HepG2 (cell line): ENCODE results near the gene ALDH3B2. TPM values are rescaled to one million over a fixed set of nuclear protein-coding genes. Genes with fewer than 3 reads are reported as not detected.

Experiments
- CBX1 ChIP-seq: IDR thresholded peaks from one replicate; pipeline ENCODE4 v1.6.1; 2016; ENCODE audit warnings: antibody characterized with exemption, low read depth
- NFKB2 ChIP-seq: sonication (generic); formaldehyde crosslinking; IDR thresholded peaks from 2 replicates; pipeline ENCODE4 v1.4.0; 2020; ENCODE audit warnings: missing genetic modification reagents, borderline replicate concordance
- SNAPC2 ChIP-seq: sonication (generic); formaldehyde crosslinking; IDR thresholded peaks from 2 replicates; pipeline ENCODE4 v1.8.1; 2022; ENCODE audit warnings: mild to moderate bottlenecking, missing genetic modification reagents
- U2AF2 ChIP-seq: fragments of 200-400 bp; formaldehyde crosslinking; IDR thresholded peaks from 2 replicates; pipeline ENCODE4 v1.6.1; 2017; ENCODE audit warnings: low read depth, mild to moderate bottlenecking, low read length
- ZNF235 ChIP-seq: sonication (generic); formaldehyde crosslinking; IDR thresholded peaks from 2 replicates; pipeline ENCODE4 v1.8.1; 2023; ENCODE audit warnings: mild to moderate bottlenecking, missing genetic modification reagents, borderline replicate concordance
- ZNF451 ChIP-seq: sonication (generic); formaldehyde crosslinking; IDR thresholded peaks from 2 replicates; pipeline ENCODE4 v1.5.0; 2020; ENCODE audit warnings: mild to moderate bottlenecking, missing genetic modification reagents
- ZNF552 ChIP-seq: sonication (generic); formaldehyde crosslinking; IDR thresholded peaks from 2 replicates; pipeline ENCODE4 v1.9.0; 2022; ENCODE audit warnings: missing genetic modification reagents, mild to moderate bottlenecking, borderline replicate concordance
- ZSCAN25 ChIP-seq: sonication (generic); formaldehyde crosslinking; IDR thresholded peaks from 2 replicates; pipeline ENCODE4 v1.8.0; 2022; ENCODE audit warnings: mild to moderate bottlenecking, missing genetic modification reagents
- polyA plus RNA-seq, 8 experiments: library from polyadenylated mRNA; depleted of rRNA in 3 of 8; stranded (reverse) in 7 of 8; unstranded in 1 of 8; fragments of >200 nt; fragmentation: Illumina TruSeq in 4 of 8; extraction: Trizol in 4 of 8; gene quantifications; 2 replicates each; pipeline versions ENCODE4 v1.2.1 to v1.2.3, GENCODE V29; 2011 to 2016; ENCODE audit warnings: low read depth in 4 of 8, missing spikeins in 1 of 8, mixed read lengths in 1 of 8; ENCODE audit not compliant: insufficient read depth in 1 of 8
- total RNA-seq, 5 experiments: library from RNA; depleted of rRNA; stranded (reverse); fragments of >200 nt; fragmentation: Illumina TruSeq; extraction: Trizol; gene quantifications; 2 replicates each; pipeline ENCODE4 v1.2.3, GENCODE V29; 2016; ENCODE audit warnings: low read depth in 1 of 5
- TF ChIP-seq, protein P1 (sequence below): sonication (generic); formaldehyde crosslinking; conservative IDR thresholded peaks from 2 replicates; pipeline ENCODE4 v1.5.0; 2020; ENCODE audit warnings: missing genetic modification reagents
- TF ChIP-seq, protein P2 (sequence below): sonication (generic); formaldehyde crosslinking; IDR thresholded peaks from 2 replicates; pipeline ENCODE4 v1.5.1; 2020; ENCODE audit warnings: mild to moderate bottlenecking, missing genetic modification reagents, moderate library complexity
- TF ChIP-seq, protein P3 (sequence below): sonication (generic); formaldehyde crosslinking; IDR thresholded peaks from 2 replicates; pipeline ENCODE4 v1.8.1; 2023; ENCODE audit warnings: missing genetic modification reagents, inconsistent platforms, borderline replicate concordance
- TF ChIP-seq, protein P4 (sequence below): sonication (generic); formaldehyde crosslinking; IDR thresholded peaks from 2 replicates; pipeline ENCODE4 v1.8.1; 2023; ENCODE audit warnings: missing genetic modification reagents, mild to moderate bottlenecking, borderline replicate concordance
- TF ChIP-seq, protein P5 (sequence below): sonication (generic); formaldehyde crosslinking; IDR thresholded peaks from 2 replicates; pipeline ENCODE4 v1.4.0; 2020; ENCODE audit warnings: mild to moderate bottlenecking, missing genetic modification reagents

ALDH3B2 gene
- total and polyA plus RNA-seq, 2 of the 13 experiments (the other 11 are each of a cell fraction or from before 2014, with no cell fraction given): not detected

DNA sequence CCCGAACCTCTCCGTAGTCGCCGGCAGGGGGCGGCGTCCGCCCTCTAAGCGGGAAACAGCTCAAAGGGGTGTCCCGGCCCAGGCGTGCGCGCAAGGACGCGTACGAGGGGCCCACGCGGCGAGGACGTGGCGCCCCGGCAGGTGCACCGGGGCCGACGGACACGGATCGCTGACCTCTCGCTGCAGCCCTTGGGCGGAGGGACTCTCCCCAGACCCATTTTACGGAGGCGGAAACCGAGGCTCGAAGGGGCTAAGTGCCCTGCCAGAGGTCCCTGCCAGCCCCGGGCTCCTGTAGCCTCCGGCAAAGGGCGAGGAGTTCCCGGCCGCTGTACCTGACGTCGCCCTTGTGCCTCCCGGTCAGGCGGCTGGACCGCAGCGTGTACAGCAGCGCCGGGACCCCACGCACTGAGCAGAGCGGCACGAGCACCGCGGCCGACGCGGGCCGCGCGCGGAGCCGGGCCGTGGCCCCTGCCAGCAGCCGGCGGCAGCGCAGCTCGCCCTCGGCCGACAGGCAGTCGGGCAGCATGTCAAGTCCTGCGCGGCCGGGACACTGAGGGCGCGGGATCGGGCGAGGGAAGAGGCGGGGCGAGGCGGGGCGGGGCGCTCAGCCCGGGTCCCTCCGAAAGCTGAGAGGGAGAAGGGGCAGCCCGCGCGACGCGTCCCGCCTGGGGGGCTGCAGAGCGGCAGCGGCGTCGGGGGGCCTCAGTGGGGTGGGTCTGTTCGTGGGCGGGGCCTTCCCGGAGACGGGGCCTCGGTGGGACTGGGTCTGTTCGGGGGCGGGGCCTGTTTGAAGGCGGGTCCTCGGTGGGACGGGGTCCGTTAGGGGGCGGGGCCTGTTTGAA, 44.8 kb downstream of the ALDH3B2 start, which contains the start of gene NUDT8 (continued):
- TF ChIP-seq ZSCAN25 (CRISPR knock-in tag) (no peak), ZNF552 (no peak), CBX1 (peak; percentile 77), SNAPC2 (CRISPR knock-in tag) (no peak), U2AF2 (no peak), ZNF235 (CRISPR knock-in tag) (no peak), ZNF451 (peak; percentile 81), NFKB2 (CRISPR knock-in tag) (no peak; the same call in 1 of the 2 replicates)
- TF ChIP-seq, protein P1, sequence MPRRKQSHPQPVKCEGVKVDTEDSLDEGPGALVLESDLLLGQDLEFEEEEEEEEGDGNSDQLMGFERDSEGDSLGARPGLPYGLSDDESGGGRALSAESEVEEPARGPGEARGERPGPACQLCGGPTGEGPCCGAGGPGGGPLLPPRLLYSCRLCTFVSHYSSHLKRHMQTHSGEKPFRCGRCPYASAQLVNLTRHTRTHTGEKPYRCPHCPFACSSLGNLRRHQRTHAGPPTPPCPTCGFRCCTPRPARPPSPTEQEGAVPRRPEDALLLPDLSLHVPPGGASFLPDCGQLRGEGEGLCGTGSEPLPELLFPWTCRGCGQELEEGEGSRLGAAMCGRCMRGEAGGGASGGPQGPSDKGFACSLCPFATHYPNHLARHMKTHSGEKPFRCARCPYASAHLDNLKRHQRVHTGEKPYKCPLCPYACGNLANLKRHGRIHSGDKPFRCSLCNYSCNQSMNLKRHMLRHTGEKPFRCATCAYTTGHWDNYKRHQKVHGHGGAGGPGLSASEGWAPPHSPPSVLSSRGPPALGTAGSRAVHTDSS: no peak
- TF ChIP-seq, protein P2, sequence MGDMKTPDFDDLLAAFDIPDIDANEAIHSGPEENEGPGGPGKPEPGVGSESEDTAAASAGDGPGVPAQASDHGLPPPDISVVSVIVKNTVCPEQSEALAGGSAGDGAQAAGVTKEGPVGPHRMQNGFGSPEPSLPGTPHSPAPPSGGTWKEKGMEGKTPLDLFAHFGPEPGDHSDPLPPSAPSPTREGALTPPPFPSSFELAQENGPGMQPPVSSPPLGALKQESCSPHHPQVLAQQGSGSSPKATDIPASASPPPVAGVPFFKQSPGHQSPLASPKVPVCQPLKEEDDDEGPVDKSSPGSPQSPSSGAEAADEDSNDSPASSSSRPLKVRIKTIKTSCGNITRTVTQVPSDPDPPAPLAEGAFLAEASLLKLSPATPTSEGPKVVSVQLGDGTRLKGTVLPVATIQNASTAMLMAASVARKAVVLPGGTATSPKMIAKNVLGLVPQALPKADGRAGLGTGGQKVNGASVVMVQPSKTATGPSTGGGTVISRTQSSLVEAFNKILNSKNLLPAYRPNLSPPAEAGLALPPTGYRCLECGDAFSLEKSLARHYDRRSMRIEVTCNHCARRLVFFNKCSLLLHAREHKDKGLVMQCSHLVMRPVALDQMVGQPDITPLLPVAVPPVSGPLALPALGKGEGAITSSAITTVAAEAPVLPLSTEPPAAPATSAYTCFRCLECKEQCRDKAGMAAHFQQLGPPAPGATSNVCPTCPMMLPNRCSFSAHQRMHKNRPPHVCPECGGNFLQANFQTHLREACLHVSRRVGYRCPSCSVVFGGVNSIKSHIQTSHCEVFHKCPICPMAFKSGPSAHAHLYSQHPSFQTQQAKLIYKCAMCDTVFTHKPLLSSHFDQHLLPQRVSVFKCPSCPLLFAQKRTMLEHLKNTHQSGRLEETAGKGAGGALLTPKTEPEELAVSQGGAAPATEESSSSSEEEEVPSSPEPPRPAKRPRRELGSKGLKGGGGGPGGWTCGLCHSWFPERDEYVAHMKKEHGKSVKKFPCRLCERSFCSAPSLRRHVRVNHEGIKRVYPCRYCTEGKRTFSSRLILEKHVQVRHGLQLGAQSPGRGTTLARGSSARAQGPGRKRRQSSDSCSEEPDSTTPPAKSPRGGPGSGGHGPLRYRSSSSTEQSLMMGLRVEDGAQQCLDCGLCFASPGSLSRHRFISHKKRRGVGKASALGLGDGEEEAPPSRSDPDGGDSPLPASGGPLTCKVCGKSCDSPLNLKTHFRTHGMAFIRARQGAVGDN (CRISPR knock-in tag): peak; percentile 97
- TF ChIP-seq, protein P3, sequence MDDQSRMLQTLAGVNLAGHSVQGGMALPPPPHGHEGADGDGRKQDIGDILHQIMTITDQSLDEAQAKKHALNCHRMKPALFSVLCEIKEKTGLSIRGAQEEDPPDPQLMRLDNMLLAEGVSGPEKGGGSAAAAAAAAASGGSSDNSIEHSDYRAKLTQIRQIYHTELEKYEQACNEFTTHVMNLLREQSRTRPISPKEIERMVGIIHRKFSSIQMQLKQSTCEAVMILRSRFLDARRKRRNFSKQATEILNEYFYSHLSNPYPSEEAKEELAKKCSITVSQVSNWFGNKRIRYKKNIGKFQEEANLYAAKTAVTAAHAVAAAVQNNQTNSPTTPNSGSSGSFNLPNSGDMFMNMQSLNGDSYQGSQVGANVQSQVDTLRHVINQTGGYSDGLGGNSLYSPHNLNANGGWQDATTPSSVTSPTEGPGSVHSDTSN (CRISPR knock-in tag): no peak
- TF ChIP-seq, protein P4, sequence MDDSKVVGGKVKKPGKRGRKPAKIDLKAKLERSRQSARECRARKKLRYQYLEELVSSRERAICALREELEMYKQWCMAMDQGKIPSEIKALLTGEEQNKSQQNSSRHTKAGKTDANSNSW (CRISPR knock-in tag): peak; percentile 69; the same call in 1 of the 2 replicates
- TF ChIP-seq, protein P5, sequence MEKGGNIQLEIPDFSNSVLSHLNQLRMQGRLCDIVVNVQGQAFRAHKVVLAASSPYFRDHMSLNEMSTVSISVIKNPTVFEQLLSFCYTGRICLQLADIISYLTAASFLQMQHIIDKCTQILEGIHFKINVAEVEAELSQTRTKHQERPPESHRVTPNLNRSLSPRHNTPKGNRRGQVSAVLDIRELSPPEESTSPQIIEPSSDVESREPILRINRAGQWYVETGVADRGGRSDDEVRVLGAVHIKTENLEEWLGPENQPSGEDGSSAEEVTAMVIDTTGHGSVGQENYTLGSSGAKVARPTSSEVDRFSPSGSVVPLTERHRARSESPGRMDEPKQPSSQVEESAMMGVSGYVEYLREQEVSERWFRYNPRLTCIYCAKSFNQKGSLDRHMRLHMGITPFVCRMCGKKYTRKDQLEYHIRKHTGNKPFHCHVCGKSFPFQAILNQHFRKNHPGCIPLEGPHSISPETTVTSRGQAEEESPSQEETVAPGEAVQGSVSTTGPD (CRISPR knock-in tag): no peak
